HepG2 (cell line): ENCODE results near the gene CDC42SE2. TPM values are rescaled to one million over a fixed set of nuclear protein-coding genes. Genes with fewer than 3 reads are reported as not detected.

ENCODE experiments used
- ATAC-seq: fragments of 200-7000 bp; cut with Tn5 transposase; 3 replicates; pipeline ENCODE4 v1.9.1; 2020; ENCODE audit warnings: mild to moderate bottlenecking, moderate library complexity
- BruUV-seq: library from RNA; stranded (reverse); fragments of 400-500 nt; replicated peaks from 2 replicates; lab custom pipeline; 2021; lab: Mats Ljungman, UMichigan
- CTCF ChIA-PET: fragments of 300-600 bp; formaldehyde crosslinking; extraction: SDS; loops from one replicate; lab custom pipeline; 2021; ENCODE audit warnings: low total read pairs, inconsistent platforms, low intra/inter-chr PET ratio; lab: Yijun Ruan, JAX
- POLR2A ChIA-PET: fragments of 350-600 bp; sonication (Branson Sonifier 250); formaldehyde crosslinking; loops from one replicate; lab custom pipeline; 2020; ENCODE audit warnings: antibody characterized with exemption, inconsistent platforms; lab: Yijun Ruan, JAX
- DNase-seq: peaks from one replicate; pipeline ENCODE4 v3.0.0-alpha.2; 2015; ENCODE audit warnings: low spot score
- FAIRE-seq: peaks from 3 replicates; lab custom pipeline; 2011; peaks lifted over from hg19 to GRCh38; lab: Jason Lieb, UNC
- H2AFZ ChIP-seq: one replicate; pipeline ENCODE4 v1.6.1; 2011; ENCODE audit warnings: low read length, inconsistent platforms
- H3K27ac ChIP-seq: fragments of 300-600 bp; 3 replicates; pipeline ENCODE4 v1.8.0; 2011; ENCODE audit warnings: mixed run types, mild to moderate bottlenecking, mixed read lengths, low read length, inconsistent platforms; ENCODE audit not compliant: insufficient read depth; ENCODE audit errors: extremely low read length
- H3K27me3 ChIP-seq, 2 experiments: fragments of 200-600 bp in 1 of 2; 2 replicates in 1 of 2; 3 replicates in 1 of 2; pipeline versions ENCODE4 v1.6.0 to v1.8.0; 2011; ENCODE audit warnings: low read length in 2 of 2, mild to moderate bottlenecking in 2 of 2, moderate library complexity in 2 of 2, inconsistent platforms in 1 of 2; ENCODE audit not compliant: insufficient read depth in 2 of 2, control insufficient read depth in 1 of 2
- H3K36me3 ChIP-seq, 2 experiments: fragments of 200-600 bp in 1 of 2; replicated peaks in 1 of 2; 2 replicates in 1 of 2; 3 replicates in 1 of 2; pipeline versions ENCODE4 v1.5.1 to v1.8.0; 2011; ENCODE audit warnings: low read length in 2 of 2, inconsistent platforms in 1 of 2; ENCODE audit not compliant: insufficient read depth in 2 of 2, control insufficient read depth in 1 of 2
- H3K4me1 ChIP-seq: 2 replicates; pipeline ENCODE4 v1.5.1; 2012; ENCODE audit warnings: low read length, inconsistent platforms; ENCODE audit not compliant: insufficient read depth
- H3K4me2 ChIP-seq: 2 replicates; pipeline ENCODE4 v1.6.0; 2011; ENCODE audit warnings: low read depth, low read length, inconsistent platforms
- H3K4me3 ChIP-seq, 3 experiments: fragments of 200-600 bp in 1 of 3; sonication (generic), shearing (Covaris generic) in 1 of 3; replicated peaks in 1 of 3; 2 replicates each; pipeline ENCODE4 v1.5.1; 2011 to 2016; ENCODE audit warnings: low read length in 3 of 3, inconsistent platforms in 2 of 3, low read depth in 2 of 3, mild to moderate bottlenecking in 2 of 3, control low read depth in 1 of 3, mixed read lengths in 1 of 3; ENCODE audit not compliant: insufficient read depth in 1 of 3
- H3K79me2 ChIP-seq: one replicate; pipeline ENCODE4 v1.6.1; 2011; ENCODE audit warnings: low read length, inconsistent platforms; ENCODE audit not compliant: insufficient read depth
- H3K9ac ChIP-seq: 2 replicates; pipeline ENCODE4 v1.6.0; 2011; ENCODE audit warnings: mild to moderate bottlenecking, low read depth, low read length, inconsistent platforms; ENCODE audit not compliant: insufficient read depth
- H3K9me3 ChIP-seq: 2 replicates; pipeline ENCODE4 v1.5.1; 2012; ENCODE audit warnings: mild to moderate bottlenecking, low read length
- H4K20me1 ChIP-seq: 2 replicates; pipeline ENCODE4 v1.6.0; 2011; ENCODE audit warnings: inconsistent platforms, mild to moderate bottlenecking, low read length, moderate library complexity; ENCODE audit not compliant: insufficient read depth
- HMGXB4 ChIP-seq, 2 experiments: sonication (generic) in 1 of 2; formaldehyde crosslinking in 1 of 2; IDR thresholded peaks; 2 replicates each; pipeline versions ENCODE4 v1.4.0 to v1.6.1; 2018 to 2020; ENCODE audit warnings: missing genetic modification reagents in 2 of 2, borderline replicate concordance in 1 of 2, low read depth in 1 of 2, mild to moderate bottlenecking in 1 of 2, missing biosample characterization in 1 of 2
- KMT2A ChIP-seq: sonication (generic); formaldehyde crosslinking; IDR thresholded peaks from 2 replicates; pipeline ENCODE4 v1.4.0; 2020; ENCODE audit warnings: missing genetic modification reagents
- LCORL ChIP-seq, 2 experiments: fragments of 450-650 bp in 1 of 2; sonication (generic) in 1 of 2; formaldehyde crosslinking in 1 of 2; IDR thresholded peaks; 2 replicates each; pipeline versions ENCODE4 v1.5.0 to v1.6.1; 2017 to 2020; ENCODE audit warnings: antibody characterized with exemption in 1 of 2, missing genetic modification reagents in 1 of 2
- TFDP2 ChIP-seq: sonication (generic); formaldehyde crosslinking; IDR thresholded peaks from 2 replicates; pipeline ENCODE4 v1.4.0; 2020; ENCODE audit warnings: missing genetic modification reagents
- ZBTB43 ChIP-seq: sonication (generic); formaldehyde crosslinking; conservative IDR thresholded peaks from 2 replicates; pipeline ENCODE4 v1.4.0; 2020; ENCODE audit warnings: missing genetic modification reagents
- ZNF17 ChIP-seq: sonication (generic); formaldehyde crosslinking; IDR thresholded peaks from 2 replicates; pipeline ENCODE4 v1.5.0; 2020; ENCODE audit warnings: mild to moderate bottlenecking, missing genetic modification reagents
- ZNF572 ChIP-seq: sonication (generic); formaldehyde crosslinking; IDR thresholded peaks from 2 replicates; pipeline ENCODE4 v1.5.1; 2020; ENCODE audit warnings: mild to moderate bottlenecking, missing genetic modification reagents
- WGBS: methylation state at CpG from one replicate; pipeline ENCODE4 v1.1.6; 2017; ENCODE audit warnings: low lambda C conversion rate; 5-methylcytosine and 5-hydroxymethylcytosine counted together
- in situ Hi-C: cut with HindIII; loops from 2 replicates; pipeline ENCODE4 v1.10.0; 2017; ENCODE audit warnings: low pct_unique_long_range_greater_than_20kb; ENCODE audit not compliant: extremely low pct_ligation_motif_present
- intact Hi-C: fragments of 100-400 bp; cut with micrococcal nuclease; formaldehyde crosslinking; loops from one replicate; pipeline ENCODE4 v1.10.0; 2022; ENCODE audit not compliant: unreplicated experiment
- polyA plus RNA-seq, 8 experiments: library from polyadenylated mRNA; depleted of rRNA in 3 of 8; stranded (reverse) in 7 of 8; unstranded in 1 of 8; fragments of >200 nt; fragmentation: Illumina TruSeq in 4 of 8; extraction: Trizol in 4 of 8; gene quantifications; 2 replicates each; pipeline versions ENCODE4 v1.2.1 to v1.2.3, GENCODE V29; 2011 to 2016; ENCODE audit warnings: low read depth in 4 of 8, missing spikeins in 1 of 8, mixed read lengths in 1 of 8; ENCODE audit not compliant: insufficient read depth in 1 of 8
- total RNA-seq, 5 experiments: library from RNA; depleted of rRNA; stranded (reverse); fragments of >200 nt; fragmentation: Illumina TruSeq; extraction: Trizol; gene quantifications; 2 replicates each; pipeline ENCODE4 v1.2.3, GENCODE V29; 2016; ENCODE audit warnings: low read depth in 1 of 5

CDC42SE2 gene
- total and polyA plus RNA-seq, 2 of the 13 experiments (the other 11 are each of a cell fraction or from before 2014, with no cell fraction given) = 19.6 to 25.0 TPM

- TF ChIP-seq TFDP2 (CRISPR knock-in tag) (no peak), ZNF572 (CRISPR knock-in tag) (no peak), LCORL (IDR thresholded peaks at IDR 0.05) (no peak), LCORL (CRISPR knock-in tag; IDR thresholded peaks at IDR 0.05) (no peak), ZNF17 (no peak), KMT2A (CRISPR knock-in tag) (no peak)
Measured at GRCh38 chr5:131381021-131381420, 117.2 kb downstream of the CDC42SE2 start (continued).

- 98% methylated on average over 2 of the region's 2 CpGs for WGBS
- ATAC-seq (no peak), FAIRE-seq (no peak), DNase-seq (no peak)
- intact Hi-C loops (no loop called here), in situ Hi-C loops (loop anchor here (5.0 to 25.0 kb wide), 3 partner anchors 104 to 494 kb away; partner anchors contain the start of gene LYRM7)
- Histone ChIP-seq H3K9me3 (no peaks in the 10 kb centered on the region), H3K27me3 (no peaks in the 10 kb centered on the region), H3K4me1 (peaks cover 72% of the 10 kb centered on the region), H3K79me2 (peaks cover 16% of the 10 kb centered on the region), H3K27ac (peak overlapping the region; percentile 1), H3K4me3 (no peak overlapping the region), H3K4me2 (no peak overlapping the region), H4K20me1 (no peaks in the 10 kb centered on the region), H3K36me3 (no peaks in the 10 kb centered on the region; a peak in 1 of 5 replicates), H2AFZ (no peak overlapping the region), H3K9ac (no peak overlapping the region)
- ChIA-PET CTCF (interaction anchor here (2.1 kb wide), 1 partner anchor 217 kb away, joined by 6 read pairs; the partner anchor contains the start of gene HINT1), POLR2A (interaction anchor here (1.4 kb wide), 1 partner anchor 118 kb away, joined by 6 read pairs; the partner anchor contains the start of gene CDC42SE2)
- BruUV-seq = no TSS peak
- TF ChIP-seq HMGXB4 (CRISPR knock-in tag; IDR thresholded peaks at IDR 0.05; ENCODE audit: borderline replicate concordance in 1 of 2, low read depth in 1 of 2) (0 out of 4 replicates have a peak, but pooled peaks of 1 of the 2 experiments have one; percentile 6), ZBTB43 (CRISPR knock-in tag) (no peak)
Measured at GRCh38 chr5:131381777-131382176, 117.9 kb downstream of the CDC42SE2 start.
